Activated CD8-positive, alpha-beta T cell treated with anti-CD3 and anti-CD28 coated beads for 36 hours (primary cell): ENCODE results near the gene FRMD4A. TPM values are rescaled to one million over a fixed set of nuclear protein-coding genes. Genes with fewer than 3 reads are reported as not detected.

Experiments
- ATAC-seq: fragments of 200-7000 bp; cut with Tn5 transposase; one replicate; pipeline ENCODE4 v1.10.0; 2021; ENCODE audit warnings: mild to moderate bottlenecking, moderate library complexity
- CTCF ChIA-PET: fragments of 350-600 bp; sonication (Branson Sonifier 250); formaldehyde crosslinking; loops from one replicate; lab custom pipeline; 2021; ENCODE audit warnings: antibody characterized with exemption; lab: Charles Lee
- POLR2A ChIA-PET: fragments of 350-600 bp; sonication (Branson Sonifier 250); formaldehyde crosslinking; loops from one replicate; lab custom pipeline; 2021; ENCODE audit warnings: antibody characterized with exemption; lab: Charles Lee
- DNase-seq: peaks from one replicate; pipeline ENCODE4 v3.0.0-alpha.2; 2020
- H3K27ac Mint-ChIP-seq: one replicate; pipeline ENCODE4 v1.8.0; 2021; ENCODE audit warnings: mild to moderate bottlenecking, mixed read lengths
- H3K27me3 Mint-ChIP-seq: one replicate; pipeline ENCODE4 v1.8.0; 2021; ENCODE audit warnings: mixed read lengths
- H3K36me3 Mint-ChIP-seq: one replicate; pipeline ENCODE4 v1.8.0; 2021; ENCODE audit warnings: low read depth, mixed read lengths
- H3K4me1 Mint-ChIP-seq: one replicate; pipeline ENCODE4 v1.8.0; 2021; ENCODE audit warnings: low read depth, mixed read lengths
- H3K4me3 Mint-ChIP-seq: one replicate; pipeline ENCODE4 v1.8.0; 2021; ENCODE audit warnings: mild to moderate bottlenecking, moderate library complexity, mixed read lengths
- H3K9me3 Mint-ChIP-seq: one replicate; pipeline ENCODE4 v1.8.0; 2021; ENCODE audit warnings: mixed read lengths
- intact Hi-C: fragments of 100-400 bp; cut with micrococcal nuclease; formaldehyde crosslinking; loops from one replicate; pipeline ENCODE4 v1.10.0; 2022
- total RNA-seq, 2 experiments: library from RNA; stranded (reverse); gene quantifications; one replicate each; pipeline ENCODE4 v1.2.3, GENCODE V29; 2021
- TF ChIP-seq, protein P1 (sequence below): fragments of 200-600 bp; IDR thresholded peaks from one replicate; pipeline ENCODE4 v1.8.0; 2022; ENCODE audit warnings: antibody characterized with exemption, mild to moderate bottlenecking

FRMD4A gene
- total RNA-seq, 2 experiments from 2014 or later, result 2.1 to 2.8 TPM

DNA sequence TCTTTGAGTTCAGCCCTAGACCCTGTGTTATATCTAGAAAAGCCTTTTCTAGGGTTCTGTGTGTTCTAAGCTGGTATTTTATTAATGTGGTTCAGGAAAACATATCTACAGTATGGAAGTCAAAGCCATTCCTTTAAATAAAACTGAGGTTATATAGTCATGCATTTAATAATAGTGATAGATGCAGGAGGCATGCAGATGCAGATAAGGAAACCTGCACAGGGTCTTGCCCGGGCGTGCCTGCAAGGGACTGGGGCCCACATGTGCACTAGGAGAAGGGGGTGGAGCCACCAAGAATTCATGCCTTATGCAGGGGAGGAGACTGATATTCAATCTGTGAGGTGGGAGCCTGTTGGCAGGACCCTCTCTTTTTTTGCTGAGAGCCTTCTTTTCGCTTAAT lies 572.4 kb downstream of the FRMD4A start:
- Mint-ChIP-seq H3K4me1 (no peaks in the 10 kb centered on the region), H3K36me3 (no peaks in the 10 kb centered on the region), H3K27me3 (no peaks in the 10 kb centered on the region), H3K4me3 (no peak overlapping the region), H3K9me3 (no peaks in the 10 kb centered on the region), H3K27ac (no peak overlapping the region)
- TF ChIP-seq, protein P1, sequence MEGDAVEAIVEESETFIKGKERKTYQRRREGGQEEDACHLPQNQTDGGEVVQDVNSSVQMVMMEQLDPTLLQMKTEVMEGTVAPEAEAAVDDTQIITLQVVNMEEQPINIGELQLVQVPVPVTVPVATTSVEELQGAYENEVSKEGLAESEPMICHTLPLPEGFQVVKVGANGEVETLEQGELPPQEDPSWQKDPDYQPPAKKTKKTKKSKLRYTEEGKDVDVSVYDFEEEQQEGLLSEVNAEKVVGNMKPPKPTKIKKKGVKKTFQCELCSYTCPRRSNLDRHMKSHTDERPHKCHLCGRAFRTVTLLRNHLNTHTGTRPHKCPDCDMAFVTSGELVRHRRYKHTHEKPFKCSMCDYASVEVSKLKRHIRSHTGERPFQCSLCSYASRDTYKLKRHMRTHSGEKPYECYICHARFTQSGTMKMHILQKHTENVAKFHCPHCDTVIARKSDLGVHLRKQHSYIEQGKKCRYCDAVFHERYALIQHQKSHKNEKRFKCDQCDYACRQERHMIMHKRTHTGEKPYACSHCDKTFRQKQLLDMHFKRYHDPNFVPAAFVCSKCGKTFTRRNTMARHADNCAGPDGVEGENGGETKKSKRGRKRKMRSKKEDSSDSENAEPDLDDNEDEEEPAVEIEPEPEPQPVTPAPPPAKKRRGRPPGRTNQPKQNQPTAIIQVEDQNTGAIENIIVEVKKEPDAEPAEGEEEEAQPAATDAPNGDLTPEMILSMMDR, result no peak
- ATAC-seq (no peak), DNase-seq (no peak)
- ChIA-PET POLR2A (no interaction called here), CTCF (no interaction called here)
- intact Hi-C loops, result no loop called here

GRCh38 chr10:13754277-13754676 lies 576.4 kb downstream of the FRMD4A start:
- Mint-ChIP-seq H3K27me3 (no peaks in the 10 kb centered on the region), H3K27ac (no peak overlapping the region), H3K9me3 (no peaks in the 10 kb centered on the region), H3K36me3 (no peaks in the 10 kb centered on the region), H3K4me1 (no peaks in the 10 kb centered on the region), H3K4me3 (no peak overlapping the region)
- ChIA-PET POLR2A (no interaction called here), CTCF (no interaction called here)
- ATAC-seq, result no peak
- intact Hi-C loops, result no loop called here
- TF ChIP-seq, protein P1, result no peak
- DNase-seq, result no peak

GRCh38 chr10:13751191-13751764 lies 579.4 kb downstream of the FRMD4A start:
- POLR2A ChIA-PET, result interaction anchor here (0.7 kb wide), 1 partner anchor 19 kb away, joined by 3 read pairs; no protein-coding TSS in a partner anchor
- Mint-ChIP-seq H3K36me3 (no peaks in the 10 kb centered on the region), H3K27me3 (peaks cover 2% of the 10 kb centered on the region), H3K27ac (no peak overlapping the region), H3K4me1 (peaks cover 5% of the 10 kb centered on the region), H3K9me3 (no peaks in the 10 kb centered on the region), H3K4me3 (no peak overlapping the region)
- DNase-seq (no peak), ATAC-seq (no peak)
- TF ChIP-seq, protein P1, result no peak
- intact Hi-C loops, result no loop called here
- CTCF ChIA-PET, result interaction anchor here (0.9 to 2.6 kb wide), 2 partner anchors 25 to 91 kb away, joined by 3 to 8 read pairs; no protein-coding TSS in a partner anchor

DNA sequence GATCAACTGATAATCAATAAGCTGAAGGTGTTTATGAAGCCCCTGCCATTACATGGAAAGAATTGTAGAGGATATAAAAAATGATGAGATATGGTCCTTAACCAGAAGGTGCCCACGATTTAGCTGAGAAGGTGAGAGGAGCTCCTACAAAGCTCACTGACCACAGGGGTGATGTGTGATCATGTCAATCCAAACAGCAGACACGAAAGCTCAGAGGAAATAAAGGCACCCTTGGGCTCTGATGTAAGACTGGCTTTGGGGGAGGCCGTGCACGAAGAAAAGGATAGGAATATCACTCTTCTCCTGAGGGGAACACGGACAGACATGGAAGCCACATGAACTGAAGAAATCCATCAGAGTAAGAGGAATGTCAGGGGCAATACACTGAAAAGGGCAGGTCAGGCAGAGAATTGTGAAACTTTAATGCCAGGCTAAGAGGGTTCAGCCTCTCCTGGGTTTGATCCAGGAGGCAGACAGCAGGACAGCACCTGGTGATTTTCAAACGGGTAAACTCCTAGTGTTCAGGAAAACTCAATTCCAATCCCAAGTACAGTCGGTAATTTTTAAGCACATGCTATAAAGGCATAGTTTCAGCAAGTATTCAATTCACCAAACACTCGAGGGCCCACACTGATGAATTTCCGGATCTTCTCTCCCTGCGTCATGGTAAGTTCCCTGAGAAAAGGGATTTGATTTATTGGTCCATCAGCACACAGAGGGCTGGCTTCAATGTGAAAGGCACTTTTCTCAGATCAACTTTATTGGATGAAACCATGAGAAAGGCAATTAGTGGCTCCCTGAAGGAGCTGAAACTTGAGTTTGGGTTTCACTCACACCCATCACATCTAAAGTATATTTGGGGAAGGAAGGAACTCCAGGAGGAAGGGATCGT lies 580.2 kb downstream of the FRMD4A start:
- no peak for ATAC-seq
- CTCF ChIA-PET, result interaction anchor here (0.9 to 2.6 kb wide), 2 partner anchors 25 to 91 kb away, joined by 3 to 8 read pairs; no protein-coding TSS in a partner anchor
- no peak overlapping the region for H3K27ac Mint-ChIP-seq

More for the DNA sequence above, 580.2 kb downstream of the FRMD4A start:
- H3K4me1 Mint-ChIP-seq, result peaks cover 5% of the 10 kb centered on the region
- POLR2A ChIA-PET, result interaction anchor here (0.6 kb wide), 1 partner anchor 346 kb away, joined by 3 read pairs; no protein-coding TSS in a partner anchor
- H3K9me3 Mint-ChIP-seq, result no peaks in the 10 kb centered on the region
- H3K27me3 Mint-ChIP-seq, result peaks cover 3% of the 10 kb centered on the region
- no peak for DNase-seq
- intact Hi-C loops, result no loop called here
- H3K36me3 Mint-ChIP-seq, result no peaks in the 10 kb centered on the region
- TF ChIP-seq, protein P1, result no peak
- no peak overlapping the region for H3K4me3 Mint-ChIP-seq
